WERI-Rb-1 (cell line): ENCODE results near the gene SYNPO2.
"Not testable (repeated sequence)": the region's sequence is repeated elsewhere in the genome, so short reads cannot be mapped to it uniquely, and the experiment has no call there.

ENCODE experiments used
- DNase-seq: peaks from one replicate; pipeline ENCODE4 v3.0.0-alpha.2; 2020
- H3K27ac ChIP-seq: fragments of 250-450 bp; sonication (Bioruptor Pico); 2 replicates; pipeline ENCODE4 v1.5.1; 2020; ENCODE audit warnings: mild to moderate bottlenecking, moderate library complexity
- H3K27me3 ChIP-seq: fragments of 250-450 bp; sonication (Bioruptor Pico); 2 replicates; pipeline ENCODE4 v1.5.1; 2021; ENCODE audit warnings: mild to moderate bottlenecking, low read depth, moderate library complexity; ENCODE audit not compliant: insufficient read depth, severe bottlenecking
- H3K36me3 ChIP-seq: fragments of 250-450 bp; sonication (Bioruptor Pico); 2 replicates; pipeline ENCODE4 v1.5.1; 2020; ENCODE audit warnings: mild to moderate bottlenecking, moderate library complexity
- H3K4me3 ChIP-seq: 2 replicates; pipeline ENCODE4 v1.5.1; 2011; ENCODE audit warnings: low read depth, mild to moderate bottlenecking, control low read depth, low read length
- H3K9me3 ChIP-seq: fragments of 250-450 bp; sonication (Bioruptor Pico); 2 replicates; pipeline ENCODE4 v1.5.1; 2021; ENCODE audit warnings: mild to moderate bottlenecking, moderate library complexity; ENCODE audit not compliant: severe bottlenecking
- CTCF ChIP-seq: IDR thresholded peaks from 2 replicates; pipeline ENCODE4 v1.5.1; 2011; ENCODE audit warnings: low read depth, mild to moderate bottlenecking, control low read depth, inconsistent platforms, low read length

The SYNPO2 gene

GRCh38 chr4:119000400-119000799 is 111.7 kb downstream of the SYNPO2 start:
- no peak for DNase-seq
- Histone ChIP-seq H3K4me3 (no peak overlapping the region), H3K36me3 (no peaks in the 10 kb centered on the region), H3K9me3 (no peaks in the 10 kb centered on the region), H3K27ac (no peak overlapping the region), H3K27me3 (no peaks in the 10 kb centered on the region)
- no peak for TF ChIP-seq CTCF

- no peak overlapping the region for H3K4me3 ChIP-seq
- no peak for DNase-seq
- no peak for TF ChIP-seq CTCF
- H3K9me3 ChIP-seq: no peaks in the 10 kb centered on the region
- H3K36me3 ChIP-seq: no peaks in the 10 kb centered on the region
- H3K27ac ChIP-seq: no peak overlapping the region
- no peaks in the 10 kb centered on the region for H3K27me3 ChIP-seq
These were observed 113.8 kb downstream of the SYNPO2 start for GRCh38 chr4:119002476-119002875.

GRCh38 chr4:119003001-119003400 is 114.3 kb downstream of the SYNPO2 start:
- H3K4me3 ChIP-seq, H3K9me3 ChIP-seq, H3K36me3 ChIP-seq, H3K27me3 ChIP-seq, DNase-seq, H3K27ac ChIP-seq: not testable (repeated sequence)

GRCh38 chr4:119005928-119006460 is 117.3 kb downstream of the SYNPO2 start:
- no peaks in the 10 kb centered on the region for H3K36me3 ChIP-seq
- H3K27me3 ChIP-seq: no peaks in the 10 kb centered on the region
- no peaks in the 10 kb centered on the region for H3K9me3 ChIP-seq
- no peak for TF ChIP-seq CTCF
- H3K27ac ChIP-seq: no peak overlapping the region
- no peak for DNase-seq
- no peak overlapping the region for H3K4me3 ChIP-seq

GRCh38 chr4:119008761-119009160 is 120.1 kb downstream of the SYNPO2 start:
- H3K36me3 ChIP-seq: no peaks in the 10 kb centered on the region
- H3K27ac ChIP-seq: no peak overlapping the region
- H3K9me3 ChIP-seq: no peaks in the 10 kb centered on the region
- DNase-seq: no peak
- no peak overlapping the region for H3K4me3 ChIP-seq
- no peak for TF ChIP-seq CTCF
- H3K27me3 ChIP-seq: no peaks in the 10 kb centered on the region

GRCh38 chr4:119010221-119010620 is 121.6 kb downstream of the SYNPO2 start:
- not testable (repeated sequence) for H3K36me3 ChIP-seq, H3K4me3 ChIP-seq, H3K27me3 ChIP-seq, DNase-seq, H3K27ac ChIP-seq, H3K9me3 ChIP-seq

GRCh38 chr4:119010909-119011606 is 122.4 kb downstream of the SYNPO2 start:
- no peak for TF ChIP-seq CTCF
- DNase-seq: no peak
- Histone ChIP-seq H3K27ac (no peak overlapping the region), H3K36me3 (no peaks in the 10 kb centered on the region), H3K27me3 (no peaks in the 10 kb centered on the region), H3K9me3 (no peaks in the 10 kb centered on the region), H3K4me3 (no peak overlapping the region)
